Right renal pelvis (tissue), 4 donors: ENCODE results near the gene LRRC47. TPM values are rescaled to one million over a fixed set of nuclear protein-coding genes. Genes with fewer than 3 reads are reported as not detected.

Source experiments
- DNase-seq, 4 donors: peaks; one replicate each; pipeline ENCODE4 v3.0.0-alpha.2; 2013; ENCODE audit warnings: low read depth in 4 of 4, low spot score in 3 of 4, missing footprints in 1 of 4
- polyA plus RNA-seq, 4 donors: library from polyadenylated mRNA; unstranded; fragments of 120-200 nt; gene quantifications; one replicate each; pipeline ENCODE4 v1.2.1, GENCODE V29; 2013; ENCODE audit not compliant: insufficient read length in 4 of 4

Gene LRRC47
- polyA plus RNA-seq, 4 donors = 66.6 to 75.8 (median 69.8) TPM

GRCh38 chr1:3735027-3735681 is 61.1 kb downstream of the LRRC47 start:
- no peak for DNase-seq

GRCh38 chr1:3734602-3735001 is 61.7 kb downstream of the LRRC47 start:
- DNase-seq = no peak

GRCh38 chr1:3733883-3734589 is 62.3 kb downstream of the LRRC47 start:
- DNase-seq = no peak

- DNase-seq = no peak
These were observed 63.0 kb downstream of the LRRC47 start for GRCh38 chr1:3733094-3733882.

- no peak for DNase-seq
These were observed 63.7 kb downstream of the LRRC47 start for GRCh38 chr1:3732434-3733093.

GRCh38 chr1:3731583-3732433 is 64.5 kb downstream of the LRRC47 start:
- DNase-seq = no peak

DNA sequence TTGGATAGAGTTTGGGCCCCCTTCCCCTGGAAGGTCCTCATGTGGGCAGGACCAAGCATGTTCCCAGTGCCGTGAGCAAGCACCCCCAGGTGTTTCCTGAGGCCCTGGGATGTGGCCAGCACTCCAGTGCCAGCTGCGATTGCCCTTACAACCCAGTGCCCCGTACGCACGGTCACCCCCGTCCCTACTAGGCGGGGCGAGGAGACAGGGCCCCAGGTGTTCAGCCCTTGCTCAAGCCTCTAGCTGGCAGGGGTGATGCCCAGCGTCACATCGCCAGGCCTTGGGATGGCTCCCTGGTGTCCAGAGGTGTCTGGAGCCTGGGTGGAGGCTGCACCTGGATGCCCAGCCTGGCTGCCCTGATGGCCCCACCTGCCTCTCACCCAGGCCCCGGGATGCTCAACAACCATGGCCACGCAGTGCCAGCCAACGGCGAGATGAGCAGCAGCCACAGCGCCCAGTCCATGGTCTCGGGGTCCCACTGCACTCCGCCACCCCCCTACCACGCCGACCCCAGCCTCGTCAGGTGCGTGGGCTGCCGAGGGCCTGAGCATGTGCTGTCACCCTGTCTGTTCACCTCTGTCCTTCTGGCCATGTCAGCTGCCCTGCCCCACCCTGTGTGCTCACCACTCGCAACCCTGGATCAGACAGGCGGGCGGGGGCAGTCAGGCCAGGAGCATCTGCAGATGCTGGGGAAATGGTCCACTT is 65.6 kb downstream of the LRRC47 start:
- DNase-seq = no peak

DNA sequence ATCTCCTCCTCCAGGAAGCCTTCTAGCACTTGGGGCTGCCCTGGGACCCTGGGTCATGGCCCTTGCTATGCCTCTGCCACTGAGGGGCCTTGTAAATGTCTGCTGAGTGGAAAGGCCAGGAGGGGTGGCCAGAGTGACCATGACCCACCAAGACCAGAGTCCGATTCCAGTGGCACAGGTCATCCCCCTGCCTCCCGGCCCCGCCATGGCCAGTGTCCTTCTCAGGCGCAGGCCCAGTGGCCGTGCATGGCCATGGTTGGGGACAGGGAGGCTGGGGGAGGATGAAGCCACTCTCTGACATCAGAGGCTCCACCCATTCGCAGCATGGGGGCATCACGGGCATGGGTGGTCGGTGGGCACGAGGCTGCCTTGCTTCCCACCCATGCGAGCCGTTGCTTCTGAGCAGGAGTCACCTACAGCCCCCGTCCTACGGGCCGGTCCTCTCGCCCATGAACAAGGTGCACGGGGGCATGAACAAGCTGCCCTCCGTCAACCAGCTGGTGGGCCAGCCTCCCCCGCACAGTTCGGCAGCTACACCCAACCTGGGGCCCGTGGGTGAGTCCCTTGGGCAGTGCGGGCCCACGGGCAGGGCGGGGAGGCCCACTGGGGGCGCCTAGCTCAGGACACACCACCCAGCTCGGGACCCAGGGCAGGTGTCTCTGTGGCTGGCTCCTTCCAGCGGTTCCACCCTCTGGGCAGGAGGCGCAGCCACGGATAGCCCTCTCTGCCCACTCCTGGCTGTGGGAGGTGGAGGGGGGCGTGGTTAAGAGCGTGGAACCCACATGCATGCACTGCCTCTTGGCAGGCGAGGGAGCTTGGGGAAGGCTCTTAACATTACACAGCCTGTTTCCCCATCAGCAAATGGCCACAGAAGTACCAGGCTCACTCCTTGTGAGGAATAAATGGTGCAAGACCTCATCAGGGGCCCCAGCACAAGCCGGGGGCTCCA is 66.4 kb downstream of the LRRC47 start:
- no peak for DNase-seq

Other genes starting within 250 kb of the LRRC47 start
- 10 to 100 TPM in 2 of 4 donors, 1 to 10 TPM in 2; 9.0 to 15.6 (median 10.5) TPM for gene MEGF6, start 185.0 kb downstream of the LRRC47 start, polyA plus RNA-seq
- gene TPRG1L, start 171.5 kb downstream of the LRRC47 start, polyA plus RNA-seq = 10 to 100 TPM; 42.5 to 50.0 (median 46.1) TPM
- gene WRAP73, start 146.4 kb downstream of the LRRC47 start, polyA plus RNA-seq = 10 to 100 TPM; 17.4 to 21.1 (median 19.7) TPM
- under 1 TPM; 0.55 to 0.70 (median 0.62) TPM for gene TP73, start 144.0 kb downstream of the LRRC47 start, polyA plus RNA-seq
- under 1 TPM; 0.20 to 0.22 (median 0.21) TPM for gene CCDC27, start 44.0 kb downstream of the LRRC47 start, polyA plus RNA-seq
- gene SMIM1, start 23.7 kb downstream of the LRRC47 start, polyA plus RNA-seq = 10 to 100 TPM; 11.4 to 18.4 (median 14.5) TPM
- 10 to 100 TPM; 30.0 to 36.2 (median 33.9) TPM for gene CEP104, start 60.7 kb upstream of the LRRC47 start, polyA plus RNA-seq
- gene DFFB, start 61.0 kb upstream of the LRRC47 start, polyA plus RNA-seq = 1 to 10 TPM; 5.7 to 8.6 (median 6.9) TPM
- 10 to 100 TPM; 25.1 to 31.2 (median 29.3) TPM for gene C1orf174, start 103.8 kb upstream of the LRRC47 start, polyA plus RNA-seq